Sciatic nerve (tissue), 2 donors: ENCODE data around the gene MCAM. TPM values are rescaled to one million over a fixed set of nuclear protein-coding genes. Genes with fewer than 3 reads are reported as not detected.
A peak's percentile ranks its signal among the peaks of the same experiment; 100 is the strongest.

Experiments
- ATAC-seq: fragments of 200-7000 bp; cut with Tn5 transposase; one replicate; pipeline ENCODE4 v1.9.1; 2020; ENCODE audit warnings: mild to moderate bottlenecking, moderate library complexity
- DNase-seq: peaks from one replicate; pipeline ENCODE4 v3.0.0-alpha.2; 2020; ENCODE audit warnings: low spot score
- intact Hi-C: fragments of 100-400 bp; cut with DNase I; formaldehyde crosslinking; loops from one replicate; pipeline ENCODE4 v1.14.2; 2022
- microRNA-seq: library from miRNA; unstranded; fragments of <30 nt; microRNA quantifications from one replicate; pipeline ENCODE4 v1.2.0, GENCODE V29; 2020
- total RNA-seq: library from RNA; stranded (reverse); fragmentation: NEBNext Ultra II Directional; extraction: Animal tissue kit (Norgen Biotek cat#: 25700); gene quantifications from one replicate; pipeline ENCODE4 v1.2.1, GENCODE V29; 2021
- donor health status: DM: no; HTN: no; CAD: no.
- donor health status: DM: no; HTN: no; CAD: no.

MCAM gene
- total RNA-seq, 1 donor from 2014 or later = 146 TPM

- no peak for ATAC-seq
- DNase-seq = no peak
- intact Hi-C loops = no loop called here
These were observed 31.5 kb downstream of the MCAM start for GRCh38 chr11:119285431-119285830.

GRCh38 chr11:119284344-119285157 lies 32.4 kb downstream of the MCAM start:
- intact Hi-C loops = no loop called here
- ATAC-seq (peak; percentile 81), DNase-seq (no peak)

GRCh38 chr11:119282495-119282894 lies 34.4 kb downstream of the MCAM start:
- intact Hi-C loops = no loop called here
- DNase-seq (no peak), ATAC-seq (no peak)

DNA sequence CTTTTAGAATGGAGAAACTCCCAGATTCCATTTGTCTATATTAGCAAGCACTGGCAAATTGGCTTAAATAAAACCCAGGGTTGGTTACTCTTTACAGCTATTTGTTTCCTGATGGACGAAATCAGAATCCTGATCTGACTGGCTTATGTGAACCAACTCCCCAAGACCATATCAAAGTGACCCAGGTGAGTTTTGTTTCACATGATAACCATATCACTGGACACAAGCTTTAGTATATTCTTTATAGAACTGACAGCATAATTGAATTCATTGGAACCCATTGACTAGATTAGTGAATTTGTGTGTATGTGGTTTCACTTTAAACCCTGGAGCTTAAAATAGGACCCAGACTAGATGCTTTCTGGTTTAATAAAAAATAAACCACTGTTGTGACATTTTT lies 39.3 kb downstream of the MCAM start:
- intact Hi-C loops = no loop called here
- DNase-seq = no peak
- ATAC-seq = no peak

DNA sequence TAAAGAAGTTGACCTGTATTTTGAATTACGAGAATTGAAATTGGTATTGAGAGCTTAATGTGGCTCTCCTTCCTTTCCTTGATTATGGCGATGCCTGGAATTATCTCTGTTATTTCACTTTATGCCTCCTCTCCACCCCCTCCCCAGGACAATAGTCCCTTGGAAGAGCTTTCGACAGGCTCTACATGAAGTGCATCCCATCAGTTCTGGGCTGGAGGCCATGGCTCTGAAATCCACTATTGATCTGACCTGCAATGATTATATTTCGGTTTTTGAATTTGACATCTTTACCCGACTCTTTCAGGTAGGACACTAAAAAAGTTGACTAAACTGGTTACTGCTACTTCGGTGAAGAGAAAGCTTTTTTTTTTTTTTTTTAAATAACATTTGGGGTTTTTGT lies 43.2 kb downstream of the MCAM start:
- ATAC-seq = no peak
- intact Hi-C loops = no loop called here
- no peak for DNase-seq

- ATAC-seq (no peak), DNase-seq (no peak)
- intact Hi-C loops = no loop called here
These were observed 49.3 kb downstream of the MCAM start for GRCh38 chr11:119267645-119268044.

- no peak for DNase-seq
- no peak for ATAC-seq
- intact Hi-C loops = no loop called here
These were observed 50.2 kb downstream of the MCAM start for GRCh38 chr11:119266517-119267255.

DNA sequence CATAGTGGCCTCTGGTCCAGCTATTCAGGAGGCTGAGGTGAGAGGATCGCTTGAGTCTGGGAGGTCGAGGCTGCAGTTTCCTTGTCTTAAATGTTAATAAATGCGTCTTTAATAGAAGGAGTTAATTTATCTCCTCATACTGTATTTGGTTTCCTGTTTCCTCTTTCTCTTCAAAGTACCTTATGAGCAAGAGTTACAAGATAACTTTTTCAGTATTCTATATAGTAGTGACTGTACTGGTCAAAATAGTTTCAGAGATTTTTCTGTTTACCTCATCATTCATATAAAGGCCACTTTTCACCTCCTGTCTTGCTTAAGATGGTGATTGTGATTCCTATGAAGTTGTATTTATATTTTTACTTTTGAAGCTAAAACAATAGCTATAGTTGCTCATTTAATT lies 50.9 kb downstream of the MCAM start:
- no peak for DNase-seq
- intact Hi-C loops = no loop called here

DNA sequence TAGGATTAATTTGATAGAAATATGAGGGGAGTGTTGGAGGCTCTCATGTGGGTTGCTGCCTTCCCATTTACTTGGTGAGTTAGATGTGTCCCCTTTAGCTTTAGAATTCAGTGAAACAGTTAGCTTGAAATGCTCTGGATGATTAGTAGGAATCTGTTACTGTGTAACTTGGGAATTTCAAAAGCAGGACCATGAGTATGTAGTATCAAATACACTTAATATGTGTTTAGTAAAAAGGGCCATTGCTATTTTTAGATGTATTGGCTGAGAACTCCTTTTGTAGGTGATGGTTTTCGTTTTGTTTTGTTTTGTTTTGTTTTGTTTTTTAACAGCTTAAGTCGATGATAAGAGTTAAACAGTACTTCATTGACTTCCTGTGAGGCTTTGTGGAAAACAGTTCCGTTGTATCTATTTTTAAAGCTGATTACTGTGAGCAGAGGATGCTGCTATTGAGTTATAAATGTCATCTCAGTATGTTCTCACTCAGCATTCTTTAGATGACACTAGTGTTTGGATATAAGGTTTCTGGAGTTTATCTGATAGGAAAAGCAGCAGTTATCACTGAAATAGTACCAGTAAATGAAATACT lies 53.5 kb downstream of the MCAM start:
- DNase-seq (no peak), ATAC-seq (no peak)
- intact Hi-C loops = no loop called here

More for the DNA sequence above, 50.9 kb downstream of the MCAM start:
- ATAC-seq = no peak

- ATAC-seq (no peak), DNase-seq (no peak)
- intact Hi-C loops = no loop called here
These were observed 54.1 kb downstream of the MCAM start for GRCh38 chr11:119262668-119263351.

DNA sequence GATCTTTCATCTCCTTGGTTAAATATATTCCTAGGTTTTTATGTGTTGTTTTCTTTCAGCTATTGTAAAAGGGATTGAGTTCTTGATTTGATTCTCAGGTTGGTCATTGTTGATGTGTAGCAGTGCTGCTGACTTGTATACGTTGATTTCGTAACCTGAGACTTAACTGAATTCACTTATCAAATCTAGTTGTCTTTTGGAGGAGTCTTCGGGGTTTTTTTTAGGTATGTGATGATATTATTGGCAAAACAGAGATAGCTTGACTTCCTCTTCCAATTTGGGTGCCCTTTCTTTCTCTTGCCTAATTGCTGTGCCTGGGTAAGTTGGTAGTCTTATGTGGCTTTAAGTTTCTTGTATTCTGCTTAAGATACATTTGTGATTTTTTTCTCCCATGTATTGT lies 57.9 kb downstream of the MCAM start:
- DNase-seq (no peak), ATAC-seq (no peak)
- intact Hi-C loops = no loop called here

Small RNAs within 50 kb of the gene (microRNA-seq; reads per million reads assigned to microRNA genes)
- gene MIR6756 = not detected

Other genes starting within 250 kb of the MCAM start
- 37.2 TPM for gene VPS11, start 249.3 kb downstream of the MCAM start, total RNA-seq
- 10.7 TPM for gene HMBS, start 232.2 kb downstream of the MCAM start, total RNA-seq
- 28.9 TPM for gene DPAGT1, start 215.3 kb downstream of the MCAM start, total RNA-seq
- gene C2CD2L, start 209.8 kb downstream of the MCAM start, total RNA-seq = 12.1 TPM
- gene HINFP, start 195.6 kb downstream of the MCAM start, total RNA-seq = 30.4 TPM
- not detected for gene ABCG4, start 168.1 kb downstream of the MCAM start, total RNA-seq
- 13.9 TPM for gene NLRX1, start 148.4 kb downstream of the MCAM start, total RNA-seq
- gene NHERF4, start 131.7 kb downstream of the MCAM start, total RNA-seq = 0.62 TPM
- 31.1 TPM for gene CBL, start 110.8 kb downstream of the MCAM start, total RNA-seq
- 17.4 TPM for gene RNF26, start 17.4 kb upstream of the MCAM start, total RNA-seq
- 27.7 TPM for gene C1QTNF5, start 23.8 kb upstream of the MCAM start, total RNA-seq
- not detected for gene MFRP, start 29.6 kb upstream of the MCAM start, total RNA-seq
- gene USP2, start 64.6 kb upstream of the MCAM start, total RNA-seq = 13.7 TPM
- gene THY1, start 106.0 kb upstream of the MCAM start, total RNA-seq = 3.8 TPM